K562 (cell line): ENCODE results near the gene APOL2. TPM values are rescaled to one million over a fixed set of nuclear protein-coding genes. Genes with fewer than 3 reads are reported as not detected.

Experiments used
- ATAC-seq: fragments of 200-7000 bp; cut with Tn5 transposase; 3 replicates; pipeline ENCODE4 v1.9.1; 2020; ENCODE audit warnings: moderate library complexity
- BruUV-seq: library from RNA; stranded (reverse); fragments of 400-500 nt; replicated peaks from 2 replicates; lab custom pipeline; 2021; lab: Mats Ljungman, UMichigan
- CTCF ChIA-PET: fragments of 300-600 bp; formaldehyde crosslinking; extraction: SDS; loops from one replicate; lab custom pipeline; 2021; ENCODE audit warnings: low intra/inter-chr PET ratio; lab: Yijun Ruan, JAX
- POLR2A ChIA-PET: fragments of 300-600, 350-650 bp; sonication (Branson Sonifier 250); formaldehyde crosslinking; extraction: SDS; loops from one replicate; lab custom pipeline; 2021; ENCODE audit warnings: antibody characterized with exemption, inconsistent platforms; lab: Yijun Ruan, JAX
- DNase-seq, 4 experiments: peaks; one replicate each; pipeline versions ENCODE4 v3.0.0 to v3.0.0-alpha.2; 2011 to 2018; ENCODE audit warnings: low spot score in 3 of 4, mixed read lengths in 3 of 4; ENCODE audit errors: extremely low read depth in 1 of 4
- FAIRE-seq: peaks from 2 replicates; lab custom pipeline; 2011; peaks lifted over from hg19 to GRCh38; lab: Jason Lieb, UNC
- H2AFZ ChIP-seq: 2 replicates; pipeline ENCODE4 v1.6.0; 2011; ENCODE audit warnings: low read depth, low read length, control low read depth, inconsistent platforms
- H3K27ac ChIP-seq: fragments of 200-600 bp; 3 replicates; pipeline ENCODE4 v1.8.0; 2011; ENCODE audit warnings: low read depth, mild to moderate bottlenecking, control low read depth, inconsistent platforms, low read length, moderate library complexity, mixed read lengths; ENCODE audit errors: extremely low read depth
- H3K27me3 ChIP-seq, 2 experiments: fragments of 300-600 bp in 1 of 2; 2 replicates in 1 of 2; 3 replicates in 1 of 2; pipeline versions ENCODE4 v1.6.0 to v1.8.0; 2011; ENCODE audit warnings: inconsistent platforms in 2 of 2, low read length in 2 of 2, mild to moderate bottlenecking in 1 of 2, mixed read lengths in 1 of 2, moderate library complexity in 1 of 2; ENCODE audit not compliant: control insufficient read depth in 2 of 2, insufficient read depth in 2 of 2
- H3K36me3 ChIP-seq: fragments of 300-600 bp; 3 replicates; pipeline ENCODE4 v1.8.0; 2011; ENCODE audit warnings: mild to moderate bottlenecking, low read length, inconsistent platforms; ENCODE audit not compliant: control insufficient read depth, insufficient read depth
- H3K4me1 ChIP-seq, 2 experiments: fragments of 200-600 bp in 1 of 2; replicated peaks in 1 of 2; 2 replicates in 1 of 2; 3 replicates in 1 of 2; pipeline versions ENCODE4 v1.5.1 to v1.8.0; 2011; ENCODE audit warnings: inconsistent platforms in 2 of 2, low read length in 2 of 2, mild to moderate bottlenecking in 1 of 2, mixed read lengths in 1 of 2, moderate library complexity in 1 of 2; ENCODE audit not compliant: control insufficient read depth in 2 of 2, insufficient read depth in 2 of 2
- H3K4me2 ChIP-seq: 2 replicates; pipeline ENCODE4 v1.6.1; 2011; ENCODE audit warnings: low read length, control low read depth, inconsistent platforms, mixed read lengths; ENCODE audit not compliant: insufficient read depth
- H3K4me3 ChIP-seq: fragments of 200-600 bp; sonication (generic), shearing (Covaris generic); 2 replicates; pipeline ENCODE4 v1.5.1; 2016; ENCODE audit warnings: control low read depth, inconsistent platforms
- H3K79me2 ChIP-seq: fragments of 200-600 bp; 3 replicates; pipeline ENCODE4 v1.8.0; 2011; ENCODE audit warnings: low read length, inconsistent platforms; ENCODE audit not compliant: control insufficient read depth, insufficient read depth
- H3K9ac ChIP-seq, 2 experiments: 2 replicates each; pipeline versions ENCODE4 v1.6.0 to v1.6.1; 2011; ENCODE audit warnings: low read depth in 2 of 2, low read length in 2 of 2, control low read depth in 1 of 2, inconsistent platforms in 1 of 2, mild to moderate bottlenecking in 1 of 2, mixed read lengths in 1 of 2; ENCODE audit not compliant: insufficient read depth in 1 of 2
- H3K9me1 ChIP-seq: one replicate; pipeline ENCODE4 v1.6.0; 2011; ENCODE audit warnings: inconsistent platforms, mild to moderate bottlenecking, low read length, moderate library complexity; ENCODE audit not compliant: control insufficient read depth, insufficient read depth
- H3K9me3 ChIP-seq: replicated peaks from 2 replicates; pipeline ENCODE4 v1.5.1; 2011; ENCODE audit warnings: low read depth, low read length, inconsistent platforms; ENCODE audit not compliant: control insufficient read depth, insufficient read depth
- H4K20me1 ChIP-seq: replicated peaks from 2 replicates; pipeline ENCODE4 v1.6.1; 2011; ENCODE audit warnings: low read length, inconsistent platforms, mixed read lengths; ENCODE audit not compliant: control insufficient read depth, insufficient read depth
- ETV6 ChIP-seq, 3 experiments: fragments of 150-350 bp in 1 of 3; sonication (generic) in 1 of 3; formaldehyde crosslinking in 1 of 3; IDR thresholded peaks; 2 replicates each; pipeline versions ENCODE4 v1.6.1 to v1.8.0; 2014 to 2022; ENCODE audit warnings: borderline replicate concordance in 2 of 3, low read depth in 2 of 3, antibody characterized with exemption in 1 of 3, low read length in 1 of 3, mild to moderate bottlenecking in 1 of 3, missing genetic modification reagents in 1 of 3
- MBD2 ChIP-seq: sonication (generic); IDR thresholded peaks from 2 replicates; pipeline ENCODE4 v1.6.1; 2016; ENCODE audit warnings: low read depth, borderline replicate concordance
- MCM2 ChIP-seq: fragments of 450-650 bp; IDR thresholded peaks from 2 replicates; pipeline ENCODE4 v1.6.1; 2017; ENCODE audit warnings: low read depth, mild to moderate bottlenecking
- NCOA2 ChIP-seq, 2 experiments: fragments of 450-650 bp; IDR thresholded peaks; 2 replicates each; pipeline ENCODE4 v1.6.1; 2018; ENCODE audit warnings: mild to moderate bottlenecking in 2 of 2, moderate library complexity in 1 of 2; ENCODE audit not compliant: partially characterized antibody in 2 of 2
- NRF1 ChIP-seq, 2 experiments: fragments of 450-650 bp; IDR thresholded peaks in 1 of 2; conservative IDR thresholded peaks in 1 of 2; 2 replicates each; pipeline ENCODE4 v1.6.1; 2014; ENCODE audit warnings: mild to moderate bottlenecking in 2 of 2
- RAD21 ChIP-seq, 2 experiments: fragments of 250-450 bp in 1 of 2; fragments of 450-650 bp in 1 of 2; sonication (Bioruptor Pico) in 1 of 2; formaldehyde crosslinking in 1 of 2; IDR thresholded peaks in 1 of 2; conservative IDR thresholded peaks in 1 of 2; 2 replicates each; pipeline versions ENCODE4 v1.4.0 to v1.8.0; 2020 to 2022; ENCODE audit warnings: mild to moderate bottlenecking in 2 of 2, moderate library complexity in 1 of 2
- RNF219 ChIP-seq: fragments of 250-450 bp; sonication (Bioruptor Pico); IDR thresholded peaks from 2 replicates; pipeline ENCODE4 v1.5.0; 2022; ENCODE audit warnings: mild to moderate bottlenecking
- RUNX1 ChIP-seq: sonication (generic); IDR thresholded peaks from 2 replicates; pipeline ENCODE4 v1.6.1; 2016; ENCODE audit warnings: antibody characterized with exemption, low read depth
- TBL1XR1 ChIP-seq, 2 experiments: IDR thresholded peaks; 2 replicates each; pipeline ENCODE4 v1.6.1; 2012; ENCODE audit warnings: improper control_type of control experiment in 2 of 2, low read length in 2 of 2, mild to moderate bottlenecking in 1 of 2
- WGBS: fragments of 100-300 bp; shearing (Covaris generic); methylation state at CpG from one replicate; pipeline ENCODE4 v1.1.6; 2016; ENCODE audit warnings: low coverage, mixed read lengths; ENCODE audit not compliant: insufficient coverage; ENCODE audit errors: missing lambda C conversion rate; 5-methylcytosine and 5-hydroxymethylcytosine counted together
- in situ Hi-C: fragments of 300-500 bp; cut with MboI; formaldehyde crosslinking; loops from 4 replicates; pipeline ENCODE4 v1.15.0; 2018; ENCODE audit warnings: inconsistent platforms, mixed read lengths
- intact Hi-C: fragments of 100-400 bp; cut with micrococcal nuclease; formaldehyde crosslinking; loops from 2 replicates; pipeline ENCODE4 v1.14.2; 2022
- polyA plus RNA-seq, 8 experiments: library from polyadenylated mRNA; depleted of rRNA in 4 of 8; stranded (reverse) in 5 of 8; unstranded in 3 of 8; fragments of >200 nt; fragmentation: Nextera tagmentation in 2 of 8; fragmentation: Illumina TruSeq in 1 of 8; extraction: Ambion mirVana in 2 of 8; extraction: Trizol in 1 of 8; gene quantifications; 2 replicates each; pipeline versions ENCODE4 v1.2.1 to v1.2.3, GENCODE V29; 2011 to 2014; ENCODE audit warnings: inconsistent platforms in 1 of 8, missing spikeins in 1 of 8
- total RNA-seq, 7 experiments: library from RNA; depleted of rRNA in 6 of 7; stranded (reverse); fragments of >200 nt in 6 of 7; fragmentation: Illumina TruSeq in 2 of 7; extraction: Trizol in 2 of 7; gene quantifications; 2 replicates each; pipeline versions ENCODE4 v1.2.1 to v1.2.3, GENCODE V29; 2011 to 2021; ENCODE audit warnings: low replicate concordance in 1 of 7

Gene APOL2
- total and polyA plus RNA-seq, 9 of the 15 experiments (the other 6 are each of a cell fraction or from before 2014, with no cell fraction given): 2.7 to 10.6 (median 8.9) TPM

GRCh38 chr22:36234919-36235318 is 4.4 kb downstream of the APOL2 start (continued):
- TF ChIP-seq ETV6 (IDR thresholded peaks at IDR 0.05; ENCODE audit: borderline replicate concordance in 1 of 2, low read depth in 2 of 2, low read length in 1 of 2): no peak
- no peak for TF ChIP-seq ETV6 (CRISPR knock-in tag; IDR thresholded peaks at IDR 0.05; ENCODE audit: borderline replicate concordance)
- no peak for TF ChIP-seq NCOA2 (IDR thresholded peaks at IDR 0.05; ENCODE audit: partially characterized antibody in 2 of 2)
- TF ChIP-seq RNF219: no peak
- no peak for TF ChIP-seq MBD2

- Histone ChIP-seq H3K4me2 (no peak overlapping the region), H3K9ac (no peak overlapping the region), H3K79me2 (peaks cover 22% of the 10 kb centered on the region), H3K27ac (no peak overlapping the region), H3K27me3 (no peaks in the 10 kb centered on the region), H3K9me1 (no peaks in the 10 kb centered on the region), H3K36me3 (peaks cover 14% of the 10 kb centered on the region; the same call in 2 of the 3 replicates), H3K4me3 (no peak overlapping the region), H3K4me1 (peaks cover 0 to 13% of the 10 kb centered on the region in 2 experiments; a peak in 2 of 5 replicates), H2AFZ (no peak overlapping the region), H3K9me3 (no peaks in the 10 kb centered on the region), H4K20me1 (no peaks in the 10 kb centered on the region)
- 65% methylated on average over 2 of the region's 2 CpGs for WGBS
- ChIA-PET POLR2A (no interaction called here), CTCF (no interaction called here)
- no peak for FAIRE-seq
- TF ChIP-seq RUNX1 (no peak), NRF1 (conservative IDR thresholded peaks at IDR 0.05 in 1 of 2, IDR thresholded peaks at IDR 0.05 in 1 of 2) (no peak), TBL1XR1 (IDR thresholded peaks at IDR 0.05; ENCODE audit: low read length in 2 of 2) (no peak), MCM2 (no peak), RAD21 (CRISPR knock-in tag; conservative IDR thresholded peaks at IDR 0.05 in 1 of 2, IDR thresholded peaks at IDR 0.05 in 1 of 2) (no peak)
- no TSS peak for BruUV-seq
- intact Hi-C loops (no loop called here), in situ Hi-C loops (no loop called here)
- ATAC-seq: no peak
- no peak for DNase-seq
Observed at GRCh38 chr22:36234213-36234612, 5.1 kb downstream of the APOL2 start.
